ENCODE results near the gene ULK3. TPM values are rescaled to one million over a fixed set of nuclear protein-coding genes. Genes with fewer than 3 reads are reported as not detected.

ULK3 gene
- total and polyA plus RNA-seq, 2 donors, result 16.1 to 25.1 TPM

GRCh38 chr15:74857671-74858368 is 14.9 kb upstream of the ULK3 start:
- DNase-seq (ENCODE audit: extremely low spot score), result no peak
- H3K4me3 ChIP-seq (ENCODE audit: low read depth, low read length), result no peak overlapping the region
- WGBS, result 53% methylated on average over 9 of the region's 9 CpGs
- H3K36me3 ChIP-seq (ENCODE audit: insufficient read depth), result peaks cover 2% of the 10 kb centered on the region
- no peaks in the 10 kb centered on the region for H3K4me1 ChIP-seq (ENCODE audit: insufficient read depth)
- H3K27ac ChIP-seq (ENCODE audit: low read depth), result no peak overlapping the region

GRCh38 chr15:74857082-74857655 is 14.2 kb upstream of the ULK3 start:
- H3K4me3 ChIP-seq (ENCODE audit: low read depth, low read length), result no peak overlapping the region
- no peak overlapping the region for H3K27ac ChIP-seq (ENCODE audit: low read depth)
- no peaks in the 10 kb centered on the region for H3K4me1 ChIP-seq (ENCODE audit: insufficient read depth)
- WGBS, result 63% methylated on average over 5 of the region's 5 CpGs
- DNase-seq (ENCODE audit: extremely low spot score), result no peak
- peaks cover 4% of the 10 kb centered on the region for H3K36me3 ChIP-seq (ENCODE audit: insufficient read depth)

GRCh38 chr15:74856537-74856936 is 13.6 kb upstream of the ULK3 start:
- Histone ChIP-seq H3K4me3 (ENCODE audit: low read depth, low read length) (no peak overlapping the region), H3K27ac (ENCODE audit: low read depth) (no peak overlapping the region), H3K4me1 (ENCODE audit: insufficient read depth) (no peaks in the 10 kb centered on the region), H3K36me3 (ENCODE audit: insufficient read depth) (peaks cover 8% of the 10 kb centered on the region)
- WGBS, result 98% methylated on average over 1 of the region's 1 CpG
- no peak for DNase-seq (ENCODE audit: extremely low spot score)

- Histone ChIP-seq H3K36me3 (ENCODE audit: insufficient read depth) (peaks cover 10% of the 10 kb centered on the region), H3K4me3 (ENCODE audit: low read depth, low read length) (no peak overlapping the region), H3K27ac (ENCODE audit: low read depth) (no peak overlapping the region), H3K4me1 (ENCODE audit: insufficient read depth) (no peaks in the 10 kb centered on the region)
- 98% methylated on average over 2 of the region's 2 CpGs for WGBS
- DNase-seq (ENCODE audit: extremely low spot score), result no peak
These were observed 12.9 kb upstream of the ULK3 start for GRCh38 chr15:74855857-74856256.

GRCh38 chr15:74854453-74855022 is 11.6 kb upstream of the ULK3 start:
- peaks cover 10% of the 10 kb centered on the region for H3K36me3 ChIP-seq (ENCODE audit: insufficient read depth)
- 94% methylated on average over 13 of the region's 13 CpGs for WGBS
- no peak for DNase-seq (ENCODE audit: extremely low spot score)
- H3K4me1 ChIP-seq (ENCODE audit: insufficient read depth), result no peaks in the 10 kb centered on the region
- no peak overlapping the region for H3K27ac ChIP-seq (ENCODE audit: low read depth)
- H3K4me3 ChIP-seq (ENCODE audit: low read depth, low read length), result no peak overlapping the region

- no peak overlapping the region for H3K4me3 ChIP-seq (ENCODE audit: low read depth, low read length)
- 93% methylated on average over 7 of the region's 7 CpGs for WGBS
- H3K36me3 ChIP-seq (ENCODE audit: insufficient read depth), result peaks cover 10% of the 10 kb centered on the region
- DNase-seq (ENCODE audit: extremely low spot score), result no peak
- no peak overlapping the region for H3K27ac ChIP-seq (ENCODE audit: low read depth)
- no peaks in the 10 kb centered on the region for H3K4me1 ChIP-seq (ENCODE audit: insufficient read depth)
These were observed 9.0 kb upstream of the ULK3 start for GRCh38 chr15:74851960-74852359.

- no peak overlapping the region for H3K27ac ChIP-seq (ENCODE audit: low read depth)
- no peaks in the 10 kb centered on the region for H3K4me1 ChIP-seq (ENCODE audit: insufficient read depth)
- H3K36me3 ChIP-seq (ENCODE audit: insufficient read depth), result peaks cover 10% of the 10 kb centered on the region
- DNase-seq (ENCODE audit: extremely low spot score), result no peak
- no peak overlapping the region for H3K4me3 ChIP-seq (ENCODE audit: low read depth, low read length)
- WGBS, result 95% methylated on average over 4 of the region's 4 CpGs
These were observed 7.4 kb upstream of the ULK3 start for GRCh38 chr15:74850393-74850792.

GRCh38 chr15:74847432-74847831 is 4.5 kb upstream of the ULK3 start:
- Histone ChIP-seq H3K4me1 (ENCODE audit: insufficient read depth) (no peaks in the 10 kb centered on the region), H3K27ac (ENCODE audit: low read depth) (no peak overlapping the region), H3K4me3 (ENCODE audit: low read depth, low read length) (no peak overlapping the region), H3K36me3 (ENCODE audit: insufficient read depth) (peaks cover 10% of the 10 kb centered on the region)
- 86% methylated on average over 3 of the region's 3 CpGs for WGBS
- DNase-seq (ENCODE audit: extremely low spot score), result no peak

GRCh38 chr15:74845581-74845980 is 2.6 kb upstream of the ULK3 start:
- Histone ChIP-seq H3K4me3 (ENCODE audit: low read depth, low read length) (no peak overlapping the region), H3K4me1 (ENCODE audit: insufficient read depth) (no peaks in the 10 kb centered on the region), H3K36me3 (ENCODE audit: insufficient read depth) (peaks cover 4% of the 10 kb centered on the region), H3K27ac (ENCODE audit: low read depth) (no peak overlapping the region)
- DNase-seq (ENCODE audit: extremely low spot score), result no peak
- WGBS, result 82% methylated on average over 4 of the region's 4 CpGs

GRCh38 chr15:74845208-74845568 is 2.2 kb upstream of the ULK3 start:
- WGBS, result 78% methylated on average over 5 of the region's 5 CpGs
- H3K27ac ChIP-seq (ENCODE audit: low read depth), result no peak overlapping the region

GRCh38 chr15:74844319-74845207 is 1.6 kb upstream of the ULK3 start:
- no peak overlapping the region for H3K4me3 ChIP-seq (ENCODE audit: low read depth, low read length)
- H3K27ac ChIP-seq (ENCODE audit: low read depth), result no peak overlapping the region
- no peaks in the 10 kb centered on the region for H3K4me1 ChIP-seq (ENCODE audit: insufficient read depth)
- no peak for DNase-seq (ENCODE audit: extremely low spot score)
- 75% methylated on average over 12 of the region's 12 CpGs for WGBS
- peaks cover 5% of the 10 kb centered on the region for H3K36me3 ChIP-seq (ENCODE audit: insufficient read depth)

More at GRCh38 chr15:74845208-74845568, 2.2 kb upstream of the ULK3 start:
- H3K36me3 ChIP-seq (ENCODE audit: insufficient read depth), result peaks cover 4% of the 10 kb centered on the region
- DNase-seq (ENCODE audit: extremely low spot score), result no peak
- no peaks in the 10 kb centered on the region for H3K4me1 ChIP-seq (ENCODE audit: insufficient read depth)
- H3K4me3 ChIP-seq (ENCODE audit: low read depth, low read length), result no peak overlapping the region

GRCh38 chr15:74843891-74844299 is 939 bp upstream of the ULK3 start:
- Histone ChIP-seq H3K4me1 (ENCODE audit: insufficient read depth) (no peaks in the 10 kb centered on the region), H3K36me3 (ENCODE audit: insufficient read depth) (peaks cover 7% of the 10 kb centered on the region), H3K4me3 (ENCODE audit: low read depth, low read length) (no peak overlapping the region), H3K27ac (ENCODE audit: low read depth) (peak overlapping the region; percentile 84)
- WGBS, result 49% methylated on average over 12 of the region's 12 CpGs
- no peak for DNase-seq (ENCODE audit: extremely low spot score)

GRCh38 chr15:74843445-74843828 is 481 bp upstream of the ULK3 start:
- DNase-seq (ENCODE audit: extremely low spot score), result no peak
- WGBS, result 9% methylated on average over 18 of the region's 18 CpGs
- H3K4me1 ChIP-seq (ENCODE audit: insufficient read depth), result no peaks in the 10 kb centered on the region
- H3K36me3 ChIP-seq (ENCODE audit: insufficient read depth), result peaks cover 7% of the 10 kb centered on the region
- H3K4me3 ChIP-seq (ENCODE audit: low read depth, low read length), result peak overlapping the region; percentile 67
- H3K27ac ChIP-seq (ENCODE audit: low read depth), result peak overlapping the region; percentile 84

Data from urinary bladder (tissue), 4 donors.